Heart left ventricle (tissue), 16 donors: Measurements from ENCODE around the gene HTR2A. TPM values are rescaled to one million over a fixed set of nuclear protein-coding genes. Genes with fewer than 3 reads are reported as not detected.

Experiments used
- ATAC-seq, 4 donors: fragments of 200-7000 bp; cut with Tn5 transposase; one replicate each; pipeline ENCODE4 v1.9.1; 2020 to 2022; ENCODE audit warnings: moderate library complexity in 4 of 4, mild to moderate bottlenecking in 3 of 4, moderate number of reproducible peaks in 1 of 4
- DNase-seq, 5 donors: peaks; one replicate each; pipeline ENCODE4 v3.0.0-alpha.2; 2020
- H3K27ac ChIP-seq, 12 donors: fragments of 200-600 bp; sonication (generic) in 4 of 12; one replicate each; pipeline versions ENCODE4 v1.5.0 to v1.8.0; 2016 to 2022; ENCODE audit warnings: mild to moderate bottlenecking in 2 of 12
- H3K27me3 ChIP-seq, 9 donors: fragments of 200-600 bp; sonication (generic) in 2 of 9; one replicate each; pipeline versions ENCODE4 v1.5.1 to v1.8.0; 2016 to 2022; ENCODE audit warnings: mild to moderate bottlenecking in 3 of 9
- H3K36me3 ChIP-seq, 9 donors: fragments of 200-600 bp; sonication (generic) in 2 of 9; one replicate each; pipeline versions ENCODE4 v1.5.0 to v1.8.0; 2018 to 2022; ENCODE audit warnings: mild to moderate bottlenecking in 2 of 9
- H3K4me1 ChIP-seq, 12 donors: fragments of 200-600 bp; sonication (generic) in 4 of 12; one replicate each; pipeline versions ENCODE4 v1.5.0 to v1.8.0; 2016 to 2022; ENCODE audit warnings: mild to moderate bottlenecking in 3 of 12
- H3K4me3 ChIP-seq, 12 donors: fragments of 200-600 bp; sonication (generic) in 4 of 12; one replicate each; pipeline versions ENCODE4 v1.5.0 to v1.8.0; 2017 to 2022; ENCODE audit warnings: mild to moderate bottlenecking in 9 of 12, moderate library complexity in 4 of 12
- H3K9me3 ChIP-seq, 12 donors: fragments of 200-600 bp; sonication (generic) in 4 of 12; one replicate each; pipeline versions ENCODE4 v1.5.0 to v1.8.0; 2016 to 2022; ENCODE audit warnings: mild to moderate bottlenecking in 1 of 12
- CTCF ChIP-seq, 12 donors: fragments of 200-600 bp; sonication (generic) in 4 of 12; IDR thresholded peaks; one replicate each; pipeline versions ENCODE4 v1.5.0 to v1.8.0; 2018 to 2022; ENCODE audit warnings: antibody characterized with exemption in 12 of 12, mild to moderate bottlenecking in 5 of 12
- POLR2A ChIP-seq, 2 donors: fragments of 450-650 bp; IDR thresholded peaks; one replicate each; pipeline ENCODE4 v1.6.1; 2017; ENCODE audit warnings: antibody characterized with exemption in 2 of 2, mild to moderate bottlenecking in 2 of 2, moderate library complexity in 2 of 2
- WGBS, 4 donors: extraction: QIAGEN DNeasy Blood & Tissue Kit in 2 of 4; methylation state at CpG; one replicate each; pipeline versions ENCODE4 v1.1.5 to v1.1.7; 2013 to 2018; 5-methylcytosine and 5-hydroxymethylcytosine counted together
- intact Hi-C, 10 donors: fragments of 100-400 bp; cut with DNase I; formaldehyde crosslinking; loops; one replicate each; pipeline versions ENCODE4 v1.11.1 to v1.14.2; 2022
- polyA plus RNA-seq, 2 donors: library from polyadenylated mRNA; stranded (reverse); fragments of 200-250 nt; gene quantifications; one replicate each; pipeline ENCODE4 v1.2.3, GENCODE V29; 2013
- total RNA-seq, 9 donors: library from RNA; depleted of rRNA in 2 of 9; stranded (reverse); fragments of >200 nt in 2 of 9; fragmentation: NEBNext Ultra II Directional in 3 of 9; extraction: Animal tissue kit (Norgen Biotek cat#: 25700) in 3 of 9; gene quantifications; one replicate each; pipeline versions ENCODE4 v1.1.0 to v1.2.4, GENCODE V29; 2016 to 2023
- donor health status: ischemic (EF 13 %, LVEDD 7.1; RV severe dilation, severe dysfunction).
- donor health status: healthy with polysubstance abuse.
- donor health status: DM: no; HTN: yes; CAD: no.
- donor health status: DM: no; HTN: no; CAD: no.
- donor health status: ischemic (EF 25% LVEDD 6.9; RV normal size, moderate dysfunction).
- donor health status: ischemic (EF 25% LVEDD 5.7; RV mildly dilated, moderate dysfunction).
- donor health status: healthy.
- donor health status: DM: yes; HTN: yes; CAD: no.
- donor health status: ischemic (EF 35%, LVEDD 5.7; RV mildly dilated, moderate dysfunction).
- donor health status: nonischemic (EF 11% LVEDD 7.7; RV severe dilation, severe dysfunction).
- donor health status: DM: yes; HTN: yes; CAD: no.
- donor health status: PGD.
- donor health status: ischemic (EF 29% LVEDD 5.4; RV normal size, mild dysfunction).
- donor health status: nonischemic (EF 23%, LVEDD 6.1; RV moderate dilation, normal function).

Gene HTR2A
- total and polyA plus RNA-seq, 11 donors: 0.04 to 0.41 (median 0.19) TPM; not detected in 5

DNA sequence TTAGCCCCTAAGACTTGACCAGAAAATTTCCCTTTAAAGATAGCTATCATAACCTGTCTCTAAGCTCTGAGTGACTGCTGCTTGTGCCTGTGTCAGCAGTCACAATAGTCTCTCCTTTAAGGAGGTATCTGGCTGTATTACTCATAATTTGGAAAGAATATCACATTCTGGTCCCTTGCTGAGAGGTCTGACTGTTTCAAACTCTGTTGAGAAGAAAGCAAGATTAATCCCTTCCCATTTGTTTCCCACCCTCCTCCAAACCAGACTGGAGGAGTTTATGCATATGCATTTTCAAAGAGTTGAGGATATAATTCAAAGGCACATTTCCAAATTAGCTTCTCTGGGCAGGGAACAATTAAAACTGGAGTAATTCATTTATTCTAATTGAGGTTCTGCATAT lies 2.3 kb downstream of the HTR2A start:
- no peaks in the 10 kb centered on the region for H3K36me3 ChIP-seq
- no peaks in the 10 kb centered on the region for H3K9me3 ChIP-seq
- H3K27ac ChIP-seq: peak overlapping the region in 3 of 12 donors; percentile 0 to 47 (median 32)
- DNase-seq: no peak
- no peak for TF ChIP-seq CTCF (IDR thresholded peaks at IDR 0.05)
- no peak for TF ChIP-seq POLR2A (IDR thresholded peaks at IDR 0.05)
- peaks cover 0 to 23% (median 1%) of the 10 kb centered on the region in 12 donors for H3K4me1 ChIP-seq
- peaks cover 0 to 19% (median 4%) of the 10 kb centered on the region in 9 donors for H3K27me3 ChIP-seq
- H3K4me3 ChIP-seq: peak overlapping the region in 11 of 12 donors; percentile 14 to 68 (median 57)
- ATAC-seq: peak in 2 of 4 donors; percentile 12 to 61
- intact Hi-C loops: loop anchor here in 3 of 10 donors (5.0 to 10.0 kb wide), 2 partner anchors 92 to 880 kb away; no protein-coding TSS in a partner anchor

DNA sequence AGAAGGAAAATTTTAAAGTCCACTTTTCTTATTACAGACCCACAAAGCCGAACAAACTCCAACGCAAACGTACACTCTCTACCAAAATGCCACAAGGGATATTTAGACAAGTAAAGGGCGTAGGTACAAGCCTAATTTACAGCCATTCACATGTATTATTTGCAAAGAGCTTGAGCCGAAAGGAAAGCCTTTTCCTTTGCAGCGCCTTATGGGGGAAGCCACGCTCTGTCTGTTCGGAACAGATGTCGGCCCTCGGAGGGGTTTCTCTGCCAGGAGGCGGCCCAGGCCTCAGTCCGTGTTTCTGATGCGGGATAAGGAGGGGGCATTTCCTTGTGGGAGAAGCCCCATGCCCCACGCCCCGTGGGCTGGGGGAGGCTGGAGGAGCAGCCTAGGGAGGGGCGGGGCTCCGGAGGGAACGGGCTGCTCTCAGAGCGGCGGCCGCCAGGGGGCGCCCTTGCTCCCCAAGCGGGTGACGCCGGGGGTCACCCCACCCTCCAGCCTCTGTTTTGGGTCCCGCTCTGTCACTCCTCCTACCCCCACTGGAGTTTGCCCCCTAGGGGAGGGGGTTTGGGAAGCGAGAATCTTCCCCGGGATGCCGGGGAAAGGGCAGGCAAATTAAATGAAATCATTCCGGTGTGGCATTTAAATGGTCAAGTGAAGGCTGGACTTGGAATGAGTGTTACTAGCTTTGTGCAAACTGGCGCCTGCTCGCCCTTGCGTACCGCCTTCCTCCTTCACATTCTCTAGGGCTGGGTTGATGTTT lies 2.9 kb downstream of the HTR2A start:
- Histone ChIP-seq H3K36me3 (no peaks in the 10 kb centered on the region), H3K27me3 (peaks cover 0 to 19% (median 4%) of the 10 kb centered on the region in 9 donors), H3K9me3 (no peaks in the 10 kb centered on the region), H3K27ac (peak overlapping the region in 4 of 12 donors; percentile 0 to 47 (median 22)), H3K4me3 (peak overlapping the region; percentile 13 to 68 (median 57)), H3K4me1 (peaks cover 0 to 23% (median 1%) of the 10 kb centered on the region in 12 donors)
- ATAC-seq: peak; percentile 83 to 96 (median 93)
- 2 to 4% (median 3%) methylated on average over 31 to 34 of the region's 34 CpGs for WGBS, 4 donors
- peak; percentile 88 to 99 (median 94) for TF ChIP-seq CTCF (IDR thresholded peaks at IDR 0.05)
- TF ChIP-seq POLR2A (IDR thresholded peaks at IDR 0.05): no peak
- intact Hi-C loops: loop anchor here in 3 of 10 donors (5.0 to 10.0 kb wide), 2 partner anchors 92 to 881 kb away; no protein-coding TSS in a partner anchor
- DNase-seq: peak; percentile 47 to 81 (median 57)

DNA sequence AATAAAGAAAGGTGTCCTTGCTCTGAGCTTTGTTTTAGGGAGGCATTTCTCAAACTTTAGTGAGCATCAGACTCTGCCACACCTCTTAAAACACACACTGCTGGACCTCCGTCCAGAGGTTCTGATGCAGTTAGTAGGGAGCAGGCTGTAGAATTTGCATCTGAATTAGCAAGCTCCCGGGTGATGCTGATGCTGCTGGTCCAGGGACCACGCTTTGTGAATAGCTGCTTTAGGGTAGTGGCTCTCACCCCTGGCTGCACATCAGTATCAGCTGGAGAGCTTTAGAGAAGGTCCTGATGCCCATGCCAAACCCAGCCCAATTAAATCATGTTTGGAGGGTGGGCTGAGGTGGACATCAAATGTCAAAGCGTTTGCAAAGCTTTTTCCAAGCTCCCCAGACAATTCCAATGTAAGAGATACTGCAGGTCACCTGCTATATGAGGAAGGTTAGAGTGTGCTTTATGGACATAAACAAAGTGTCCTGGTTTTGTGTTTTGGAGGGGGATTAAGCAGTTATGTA lies 3.6 kb downstream of the HTR2A start:
- H3K4me3 ChIP-seq: peak overlapping the region in 10 of 12 donors; percentile 51 to 68 (median 58)
- no peaks in the 10 kb centered on the region for H3K9me3 ChIP-seq
- H3K4me1 ChIP-seq: peaks cover 0 to 23% (median 1%) of the 10 kb centered on the region in 12 donors
- H3K36me3 ChIP-seq: no peaks in the 10 kb centered on the region
- no peak for TF ChIP-seq POLR2A (IDR thresholded peaks at IDR 0.05)
- no peak for TF ChIP-seq CTCF (IDR thresholded peaks at IDR 0.05)
- H3K27me3 ChIP-seq: peaks cover 0 to 24% (median 4%) of the 10 kb centered on the region in 9 donors
- DNase-seq (no peak), ATAC-seq (no peak)
- intact Hi-C loops: loop anchor here in 3 of 10 donors (5.0 to 10.0 kb wide), 2 partner anchors 91 to 882 kb away; no protein-coding TSS in a partner anchor
- 25 to 35% (median 28%) methylated on average over 4 of the region's 4 CpGs for WGBS, 4 donors
- H3K27ac ChIP-seq: peak overlapping the region in 1 of 12 donors; percentile 13

DNA sequence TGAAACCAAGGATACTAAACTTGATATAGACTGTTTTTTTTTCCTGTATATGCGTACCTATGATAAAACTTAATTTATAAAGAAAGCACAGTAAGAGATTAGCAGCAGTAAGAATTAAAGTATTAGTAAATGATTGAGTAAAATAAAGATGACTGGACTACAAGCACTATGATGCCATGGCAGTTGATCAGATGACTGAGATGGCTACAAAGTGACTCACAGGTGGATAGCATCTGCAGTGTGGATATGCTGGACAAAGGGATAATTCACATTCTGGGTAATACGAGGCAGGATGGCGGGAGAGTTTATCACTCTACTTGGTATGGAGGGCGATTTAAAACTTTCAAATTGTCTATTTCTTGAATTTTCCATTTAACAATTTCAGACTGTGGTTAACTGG lies 11.8 kb downstream of the HTR2A start:
- WGBS, 4 donors: 82 to 89% (median 86%) methylated on average over 4 of the region's 4 CpGs
- Histone ChIP-seq H3K4me1 (no peaks in the 10 kb centered on the region), H3K36me3 (no peaks in the 10 kb centered on the region), H3K9me3 (no peaks in the 10 kb centered on the region), H3K4me3 (no peak overlapping the region), H3K27me3 (peaks cover 0 to 15% (median 0%) of the 10 kb centered on the region in 9 donors), H3K27ac (no peak overlapping the region)
- intact Hi-C loops: no loop called here
- ATAC-seq: no peak
- TF ChIP-seq POLR2A (IDR thresholded peaks at IDR 0.05) (no peak), CTCF (IDR thresholded peaks at IDR 0.05) (no peak)
- DNase-seq: no peak
